HepG2 (cell line): ENCODE data around the gene IZUMO4. TPM values are rescaled to one million over a fixed set of nuclear protein-coding genes. Genes with fewer than 3 reads are reported as not detected.

Experiments used
- AHDC1 ChIP-seq: sonication (generic); formaldehyde crosslinking; IDR thresholded peaks from 2 replicates; pipeline ENCODE4 v1.5.1; 2020; ENCODE audit warnings: mild to moderate bottlenecking, missing genetic modification reagents, borderline replicate concordance
- ATAD3A ChIP-seq: sonication (generic); formaldehyde crosslinking; IDR thresholded peaks from 2 replicates; pipeline ENCODE4 v1.4.0; 2020; ENCODE audit warnings: missing genetic modification reagents
- ATF3 ChIP-seq: sonication (generic); formaldehyde crosslinking; IDR thresholded peaks from 2 replicates; pipeline ENCODE4 v1.4.0; 2020; ENCODE audit warnings: missing genetic modification reagents
- DPF2 ChIP-seq: sonication (generic); formaldehyde crosslinking; IDR thresholded peaks from 2 replicates; pipeline ENCODE4 v1.4.0; 2020; ENCODE audit warnings: mild to moderate bottlenecking, low read depth, missing genetic modification reagents, borderline replicate concordance
- FOXJ3 ChIP-seq: sonication (generic); formaldehyde crosslinking; IDR thresholded peaks from 2 replicates; pipeline ENCODE4 v1.4.0; 2020; ENCODE audit warnings: missing genetic modification reagents, mild to moderate bottlenecking, borderline replicate concordance
- IRF2 ChIP-seq: IDR thresholded peaks from 2 replicates; pipeline ENCODE4 v1.6.1; 2018; ENCODE audit warnings: missing genetic modification reagents, missing compliant biosample characterization
- LCORL ChIP-seq, 2 experiments: fragments of 450-650 bp in 1 of 2; sonication (generic) in 1 of 2; formaldehyde crosslinking in 1 of 2; IDR thresholded peaks; 2 replicates each; pipeline versions ENCODE4 v1.5.0 to v1.6.1; 2017 to 2020; ENCODE audit warnings: antibody characterized with exemption in 1 of 2, missing genetic modification reagents in 1 of 2
- MAZ ChIP-seq, 2 experiments: sonication (generic) in 1 of 2; formaldehyde crosslinking in 1 of 2; IDR thresholded peaks; 2 replicates each; pipeline versions ENCODE4 v1.5.0 to v1.6.1; 2012 to 2020; ENCODE audit warnings: low read depth in 2 of 2, mild to moderate bottlenecking in 2 of 2, borderline replicate concordance in 1 of 2, improper control_type of control experiment in 1 of 2, low read length in 1 of 2, missing genetic modification reagents in 1 of 2, moderate library complexity in 1 of 2
- MYC ChIP-seq: sonication (generic); formaldehyde crosslinking; IDR thresholded peaks from 2 replicates; pipeline ENCODE4 v1.9.0; 2021; ENCODE audit warnings: missing genetic modification reagents, borderline replicate concordance
- NCOA2 ChIP-seq: sonication (generic); formaldehyde crosslinking; IDR thresholded peaks from 2 replicates; pipeline ENCODE4 v1.8.0; 2022; ENCODE audit warnings: inconsistent platforms
- NKX3-1 ChIP-seq: sonication (generic); formaldehyde crosslinking; IDR thresholded peaks from 2 replicates; pipeline ENCODE4 v1.5.0; 2020; ENCODE audit warnings: missing genetic modification reagents
- PATZ1 ChIP-seq: sonication (generic); formaldehyde crosslinking; IDR thresholded peaks from 2 replicates; pipeline ENCODE4 v1.4.0; 2020; ENCODE audit warnings: missing genetic modification reagents
- PHF21A ChIP-seq: sonication (generic); formaldehyde crosslinking; IDR thresholded peaks from 2 replicates; pipeline ENCODE4 v1.5.0; 2020; ENCODE audit warnings: mild to moderate bottlenecking, missing genetic modification reagents
- TCF12 ChIP-seq, 2 experiments: fragments of 450-650 bp in 1 of 2; sonication (generic) in 1 of 2; formaldehyde crosslinking in 1 of 2; IDR thresholded peaks; 2 replicates each; pipeline versions ENCODE4 v1.6.1 to v1.8.0; 2017 to 2022; ENCODE audit warnings: antibody characterized with exemption in 1 of 2, mild to moderate bottlenecking in 1 of 2, missing genetic modification reagents in 1 of 2, moderate library complexity in 1 of 2
- TCF7 ChIP-seq: sonication (generic); IDR thresholded peaks from 2 replicates; pipeline ENCODE4 v1.6.1; 2016; ENCODE audit warnings: antibody characterized with exemption, low read depth
- ZNF431 ChIP-seq: sonication (generic); formaldehyde crosslinking; IDR thresholded peaks from 2 replicates; pipeline ENCODE4 v1.9.0; 2022; ENCODE audit warnings: missing genetic modification reagents, low read depth, mild to moderate bottlenecking, borderline replicate concordance
- ZNF777 ChIP-seq: sonication (generic); formaldehyde crosslinking; IDR thresholded peaks from 2 replicates; pipeline ENCODE4 v1.4.0; 2020; ENCODE audit warnings: missing genetic modification reagents
- ZNF782 ChIP-seq: sonication (generic); formaldehyde crosslinking; IDR thresholded peaks from 2 replicates; pipeline ENCODE4 v1.4.0; 2020; ENCODE audit warnings: missing genetic modification reagents, mild to moderate bottlenecking, borderline replicate concordance
- ZSCAN31 ChIP-seq: sonication (generic); formaldehyde crosslinking; IDR thresholded peaks from 2 replicates; pipeline ENCODE4 v1.5.0; 2020; ENCODE audit warnings: low read depth, mild to moderate bottlenecking, missing genetic modification reagents
- polyA plus RNA-seq, 8 experiments: library from polyadenylated mRNA; depleted of rRNA in 3 of 8; stranded (reverse) in 7 of 8; unstranded in 1 of 8; fragments of >200 nt; fragmentation: Illumina TruSeq in 4 of 8; extraction: Trizol in 4 of 8; gene quantifications; 2 replicates each; pipeline versions ENCODE4 v1.2.1 to v1.2.3, GENCODE V29; 2011 to 2016; ENCODE audit warnings: low read depth in 4 of 8, missing spikeins in 1 of 8, mixed read lengths in 1 of 8; ENCODE audit not compliant: insufficient read depth in 1 of 8
- total RNA-seq, 5 experiments: library from RNA; depleted of rRNA; stranded (reverse); fragments of >200 nt; fragmentation: Illumina TruSeq; extraction: Trizol; gene quantifications; 2 replicates each; pipeline ENCODE4 v1.2.3, GENCODE V29; 2016; ENCODE audit warnings: low read depth in 1 of 5

IZUMO4 gene
- total and polyA plus RNA-seq, 2 of the 13 experiments (the other 11 are each of a cell fraction or from before 2014, with no cell fraction given) = 0.77 to 3.9 TPM

- no peak for TF ChIP-seq TCF12 (IDR thresholded peaks at IDR 0.05)
- TF ChIP-seq TCF12 (CRISPR knock-in tag; IDR thresholded peaks at IDR 0.05) = peak; percentile 66; the same call in 1 of the 2 replicates
- 0 out of 2 replicates have a peak, but pooled peaks have one; percentile 22 for TF ChIP-seq ATF3 (CRISPR knock-in tag)
- no peak for TF ChIP-seq LCORL (IDR thresholded peaks at IDR 0.05)
- peak; percentile 98 for TF ChIP-seq LCORL (CRISPR knock-in tag; IDR thresholded peaks at IDR 0.05)
- 0 out of 2 replicates have a peak, but pooled peaks have one; percentile 36 for TF ChIP-seq TCF7
- TF ChIP-seq ZNF777 (CRISPR knock-in tag) = no peak; the same call in 1 of the 2 replicates
- TF ChIP-seq MAZ (IDR thresholded peaks at IDR 0.05; ENCODE audit: borderline replicate concordance, low read depth, low read length) = 0 out of 2 replicates have a peak, but pooled peaks have one; percentile 77
- peak; percentile 76; the same call in 1 of the 2 replicates for TF ChIP-seq MAZ (CRISPR knock-in tag; IDR thresholded peaks at IDR 0.05; ENCODE audit: low read depth)
- TF ChIP-seq AHDC1 (CRISPR knock-in tag) = no peak
- TF ChIP-seq PHF21A (CRISPR knock-in tag) = peak; percentile 64; the same call in 1 of the 2 replicates
- TF ChIP-seq IRF2 (CRISPR knock-in tag) = 0 out of 2 replicates have a peak, but pooled peaks have one; percentile 12
- TF ChIP-seq PATZ1 = peak; percentile 80
- TF ChIP-seq MYC = peak; percentile 95
- 0 out of 2 replicates have a peak, but pooled peaks have one; percentile 52 for TF ChIP-seq DPF2
- no peak for TF ChIP-seq ZSCAN31
- TF ChIP-seq NKX3-1 (CRISPR knock-in tag) = 0 out of 2 replicates have a peak, but pooled peaks have one; percentile 58
- TF ChIP-seq ZNF782 (CRISPR knock-in tag) = peak; percentile 68; the same call in 1 of the 2 replicates
- 0 out of 2 replicates have a peak, but pooled peaks have one; percentile 36 for TF ChIP-seq ATAD3A
- peak; percentile 51; the same call in 1 of the 2 replicates for TF ChIP-seq ZNF431 (CRISPR knock-in tag)
- TF ChIP-seq FOXJ3 (CRISPR knock-in tag) = peak; percentile 21; the same call in 1 of the 2 replicates
- TF ChIP-seq NCOA2 = peak; percentile 59; the same call in 1 of the 2 replicates
Observed at GRCh38 chr19:2059422-2060201, 37.1 kb upstream of the IZUMO4 start (continued).
